Fibroblast of skin of right quadriceps (primary cell): ENCODE data around the gene SLAIN2.

Experiments used
- DNase-seq: peaks from one replicate; pipeline ENCODE4 v3.0.0-alpha.2; 2013

The SLAIN2 gene

DNA sequence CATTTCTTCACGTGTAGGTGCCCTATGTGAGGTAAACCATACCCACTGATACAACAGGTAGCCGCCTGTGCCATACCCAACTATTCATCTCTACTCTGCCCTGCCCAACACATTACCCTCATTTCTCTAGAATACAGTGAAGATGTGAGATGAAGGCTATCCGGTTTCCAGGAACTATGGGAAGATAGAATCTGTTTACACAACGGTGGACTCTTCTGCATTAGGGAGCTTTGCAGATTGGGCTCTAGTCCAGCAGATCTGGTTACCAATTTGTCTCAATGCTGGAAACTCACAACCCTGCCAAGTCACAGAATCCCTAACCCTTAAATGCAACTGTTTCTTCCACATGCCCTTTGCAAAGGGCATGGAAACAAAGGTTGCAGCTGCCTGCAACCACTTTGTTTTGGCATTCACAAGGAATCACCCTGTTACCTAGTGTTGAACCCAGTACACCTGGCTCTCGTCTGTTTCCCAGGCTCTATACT, 6.4 kb upstream of the SLAIN2 start:
- DNase-seq = no peak

DNA sequence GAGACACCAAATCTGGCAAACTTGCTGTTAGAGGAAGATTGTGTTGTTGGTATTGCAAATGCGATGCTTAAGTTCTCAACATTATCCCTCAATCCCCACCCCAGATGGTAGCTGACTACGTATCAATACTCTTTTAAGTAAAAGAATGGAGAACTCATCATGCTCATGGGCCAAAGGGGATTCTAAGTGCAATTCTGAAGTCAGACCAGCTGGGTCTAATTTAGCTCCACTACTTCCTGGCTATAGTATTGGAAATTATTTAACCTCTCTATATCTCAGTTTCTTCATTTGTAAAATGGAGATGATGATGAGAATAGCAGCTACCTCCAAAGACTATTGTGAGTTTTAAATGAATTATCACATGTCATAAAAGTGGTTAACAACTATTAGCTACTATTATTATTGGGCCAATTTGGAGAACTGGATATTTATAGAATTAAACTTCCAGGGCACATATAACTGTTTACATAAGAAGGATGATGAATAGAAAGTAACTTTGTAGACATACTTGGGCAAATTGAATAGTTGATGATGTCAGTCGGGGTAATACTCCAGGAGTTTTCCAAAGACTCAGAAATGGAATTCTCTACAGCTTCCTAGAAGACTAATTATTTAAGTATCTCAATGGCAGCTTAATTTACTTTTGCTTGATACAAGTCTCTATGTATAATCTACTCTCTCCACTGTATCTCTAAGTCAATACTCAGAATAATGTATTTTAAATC, 5.0 kb upstream of the SLAIN2 start:
- DNase-seq = no peak

DNA sequence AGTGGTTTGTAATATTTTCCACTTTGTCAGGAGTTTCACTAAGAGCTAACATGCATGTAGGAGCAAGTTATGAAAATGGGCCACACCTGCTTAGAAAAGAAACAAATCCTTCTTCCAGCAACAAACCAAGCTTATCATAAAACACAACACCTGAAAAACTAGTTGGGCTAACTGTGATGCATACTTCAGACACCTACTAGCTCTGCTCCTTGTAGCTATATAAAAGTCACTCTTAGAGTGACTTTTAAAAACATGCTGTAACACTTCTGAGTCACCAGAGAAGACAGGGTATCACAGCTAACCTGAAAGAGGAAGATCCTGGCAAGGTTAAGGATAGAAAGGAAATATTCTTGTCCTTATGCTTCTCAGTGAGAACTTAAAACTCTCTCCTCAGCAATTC, 3.6 kb upstream of the SLAIN2 start:
- DNase-seq = no peak

DNA sequence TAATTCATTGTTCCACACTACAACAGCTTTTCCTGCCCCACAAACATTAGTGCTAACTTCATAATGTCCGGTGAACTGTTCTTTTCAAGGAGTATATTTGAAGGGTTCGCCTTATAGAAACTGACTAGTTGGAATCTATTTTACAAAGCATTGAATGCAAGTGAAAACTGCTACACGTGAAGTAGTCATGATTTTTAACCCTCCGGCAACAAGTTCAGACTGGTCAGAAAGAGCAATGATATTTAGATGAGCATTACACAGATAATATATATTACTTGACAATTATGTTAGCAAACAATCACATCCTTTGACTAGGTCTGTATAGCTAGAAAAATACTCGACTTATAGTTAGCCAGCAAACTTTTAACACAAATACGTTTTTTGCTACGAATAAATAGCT, 1.7 kb upstream of the SLAIN2 start:
- no peak for DNase-seq

DNA sequence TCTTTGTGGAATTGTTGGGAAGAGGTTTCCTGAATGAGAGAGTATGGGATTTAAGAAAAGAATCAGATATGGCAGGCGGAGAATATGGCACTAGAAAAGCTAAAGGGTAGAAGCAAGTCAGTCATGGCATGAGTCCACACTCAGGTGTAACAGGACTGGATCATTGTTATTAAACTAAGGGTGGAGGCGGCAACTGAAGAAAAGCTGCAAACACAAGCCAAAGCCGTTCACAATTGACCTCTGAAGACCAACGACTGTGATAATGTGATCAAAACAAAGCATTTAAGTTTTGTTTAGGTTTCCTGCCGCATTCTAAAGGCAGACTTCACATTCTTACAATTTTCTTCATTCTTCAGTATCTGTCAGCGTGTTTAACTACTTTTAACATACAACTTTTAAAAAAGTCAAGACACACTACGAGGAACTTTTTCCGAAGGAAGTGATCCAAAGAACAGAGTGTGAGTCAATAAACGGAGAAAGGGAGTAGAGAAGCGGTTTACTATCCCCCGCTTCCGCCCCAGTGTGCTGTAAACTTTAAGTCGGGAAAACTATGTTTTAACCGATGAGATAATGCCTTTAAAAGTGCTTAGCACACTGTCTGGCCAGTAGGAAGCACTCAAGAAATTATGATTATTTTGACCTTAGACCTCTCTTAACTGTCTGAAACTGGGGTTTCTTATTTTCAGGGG, 909 bp upstream of the SLAIN2 start:
- peak; percentile 75 for DNase-seq

DNA sequence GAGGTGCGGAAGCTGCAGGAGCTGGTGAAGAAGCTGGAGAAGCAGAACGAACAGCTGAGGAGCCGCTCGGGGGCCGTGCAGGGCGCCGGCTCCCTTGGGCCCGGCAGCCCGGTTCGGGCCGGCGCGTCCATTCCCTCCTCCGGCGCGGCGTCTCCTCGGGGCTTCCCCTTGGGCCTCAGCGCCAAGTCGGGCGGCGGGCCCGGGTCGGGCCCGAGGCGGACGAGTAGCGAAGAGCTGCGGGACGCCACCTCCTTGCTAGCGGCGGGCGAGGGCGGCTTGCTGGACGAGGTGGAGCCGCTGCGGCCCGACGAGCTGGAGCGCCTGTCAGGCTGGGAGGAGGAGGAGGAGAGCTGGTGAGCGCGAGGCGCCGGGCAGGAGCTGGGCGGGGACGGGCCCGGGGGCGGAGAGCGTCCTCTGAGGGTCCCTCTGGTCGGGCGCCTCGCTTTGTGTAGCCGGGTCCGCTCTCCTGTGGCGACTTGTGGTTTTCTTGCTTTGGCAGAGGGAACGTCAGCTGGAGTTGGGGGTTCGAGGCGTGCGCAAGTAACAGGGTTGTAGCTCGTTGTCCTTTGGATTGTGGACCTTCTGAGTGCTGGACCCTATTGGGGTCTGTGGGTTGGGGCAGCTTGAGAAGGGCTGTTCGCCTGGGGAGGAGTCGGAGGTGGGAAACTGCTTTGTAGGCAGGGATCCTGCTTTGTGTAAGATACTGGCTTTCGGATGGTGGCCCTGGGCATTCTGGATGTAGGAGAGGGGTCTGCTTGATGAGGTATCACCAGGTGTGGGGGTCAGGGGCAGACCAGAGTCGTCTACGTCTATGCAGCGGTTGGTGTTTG, 662 bp downstream of the SLAIN2 start:
- DNase-seq = peak; percentile 35

DNA sequence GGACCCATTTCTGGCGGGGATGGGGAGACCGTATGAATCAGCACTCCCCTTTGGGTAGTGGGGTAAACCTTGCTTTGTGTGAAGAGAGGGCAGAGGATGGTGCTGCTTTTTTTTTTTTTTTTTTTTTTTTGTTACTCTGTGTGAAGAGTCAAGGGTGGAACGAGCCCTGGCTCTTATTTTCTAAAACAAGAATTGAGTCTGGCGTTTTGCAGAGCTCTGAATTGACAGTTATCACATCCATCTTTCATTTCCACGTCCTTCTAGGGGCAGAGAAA, 1.2 kb downstream of the SLAIN2 start:
- no peak for DNase-seq

DNA sequence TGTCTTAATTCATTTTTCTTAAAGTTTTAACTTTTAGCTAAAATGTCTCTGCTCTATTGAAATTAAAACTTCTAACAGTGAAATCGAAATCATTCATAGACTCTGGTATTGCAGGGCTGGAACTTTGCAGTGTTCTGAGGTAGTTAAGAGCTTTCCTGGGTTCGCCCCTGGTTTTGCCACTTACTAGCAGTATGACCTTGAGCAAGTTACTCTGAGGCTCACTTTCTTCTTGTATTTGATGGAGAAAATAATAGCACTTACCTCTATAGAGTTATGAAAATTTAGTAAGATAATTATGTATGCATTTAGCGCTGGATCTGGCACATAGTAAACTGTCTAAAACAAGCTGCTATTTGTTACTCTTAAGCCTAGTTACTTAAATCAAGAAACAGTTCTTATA, 1.7 kb downstream of the SLAIN2 start:
- no peak for DNase-seq

DNA sequence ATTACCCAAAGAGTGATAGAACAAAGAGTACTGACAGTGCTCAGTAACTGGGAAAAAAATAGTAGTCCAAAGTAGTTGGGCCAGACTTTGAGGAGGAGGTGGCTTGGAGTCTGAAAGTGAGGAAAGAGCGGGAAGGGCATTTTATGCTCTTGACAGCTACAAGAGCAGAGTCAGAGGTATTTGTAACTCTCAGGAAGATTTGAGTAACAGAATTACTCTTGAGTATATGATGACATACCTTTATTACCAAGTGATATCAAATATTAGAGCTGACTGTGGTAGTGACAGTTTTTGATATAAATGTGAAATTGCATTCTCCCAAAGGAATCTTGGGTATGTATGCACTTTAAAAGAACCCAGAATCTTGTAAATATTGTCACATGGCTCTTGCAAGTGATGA, 2.2 kb downstream of the SLAIN2 start:
- DNase-seq = peak; percentile 34

DNA sequence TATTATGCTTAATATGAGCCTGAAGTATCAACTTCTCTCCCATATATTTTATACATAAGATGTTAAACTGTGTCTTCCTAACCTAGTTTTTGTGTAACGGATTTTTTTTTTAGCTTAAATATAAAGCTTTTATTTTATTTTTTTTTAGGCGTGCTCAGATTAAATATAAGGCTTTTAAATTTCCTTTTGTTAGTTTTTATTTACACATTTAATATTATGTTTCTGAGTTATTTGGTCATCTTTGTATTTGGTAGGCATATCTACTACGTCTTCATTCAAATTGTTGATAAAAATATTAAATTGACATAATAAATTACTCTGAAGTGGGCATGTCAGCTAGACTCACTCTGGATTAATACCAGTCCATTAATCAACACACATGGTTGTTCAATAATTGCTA, 4.2 kb downstream of the SLAIN2 start:
- no peak for DNase-seq

DNA sequence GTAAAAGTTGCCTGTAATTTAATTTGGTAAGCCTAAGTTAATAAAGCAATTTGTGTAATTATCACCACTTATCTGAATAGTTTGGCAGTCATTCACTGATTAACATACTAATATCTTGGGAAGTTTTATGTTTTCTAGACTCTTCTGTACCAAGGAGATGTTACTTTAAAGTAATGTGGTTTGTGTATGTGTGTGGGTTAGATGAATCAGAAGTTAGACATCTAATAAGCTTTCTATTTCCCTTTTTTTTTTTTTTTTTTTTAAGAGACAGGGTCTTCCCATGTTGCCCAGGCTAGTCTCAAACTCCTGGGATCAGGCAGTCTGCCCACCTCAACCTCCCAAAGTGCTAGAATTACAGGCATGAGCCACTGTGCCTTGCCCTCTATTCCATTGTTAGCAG, 5.3 kb downstream of the SLAIN2 start:
- DNase-seq = peak; percentile 38

DNA sequence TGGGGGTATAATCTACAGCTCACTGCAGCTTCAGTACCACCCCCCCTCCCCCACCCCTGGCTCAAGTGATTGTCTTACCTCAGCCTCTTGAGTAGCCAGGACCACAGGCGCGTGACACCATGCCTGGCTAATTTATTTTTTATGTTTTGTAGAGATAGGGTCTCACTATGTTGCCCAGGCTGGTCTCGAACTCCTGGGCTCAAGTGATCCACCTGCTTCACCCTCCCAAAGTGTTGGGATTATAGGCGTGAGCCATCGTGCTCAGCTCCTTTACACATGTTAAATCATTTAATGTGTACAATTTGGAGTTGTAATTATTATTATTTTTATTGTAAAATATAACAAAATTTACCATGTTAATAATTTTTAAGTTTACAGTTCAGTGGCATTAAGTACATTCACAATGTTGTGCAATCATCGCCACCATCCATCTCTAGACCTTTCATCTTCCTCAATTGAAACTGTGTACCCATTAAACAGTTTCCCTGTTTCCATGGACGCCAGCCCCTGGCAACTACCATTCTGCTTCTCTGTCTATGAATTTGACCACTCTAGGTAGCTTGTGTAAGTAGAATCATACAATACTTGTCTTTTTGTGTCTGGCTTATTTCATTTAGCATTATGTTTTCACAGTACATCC, 6.1 kb downstream of the SLAIN2 start:
- no peak for DNase-seq

DNA sequence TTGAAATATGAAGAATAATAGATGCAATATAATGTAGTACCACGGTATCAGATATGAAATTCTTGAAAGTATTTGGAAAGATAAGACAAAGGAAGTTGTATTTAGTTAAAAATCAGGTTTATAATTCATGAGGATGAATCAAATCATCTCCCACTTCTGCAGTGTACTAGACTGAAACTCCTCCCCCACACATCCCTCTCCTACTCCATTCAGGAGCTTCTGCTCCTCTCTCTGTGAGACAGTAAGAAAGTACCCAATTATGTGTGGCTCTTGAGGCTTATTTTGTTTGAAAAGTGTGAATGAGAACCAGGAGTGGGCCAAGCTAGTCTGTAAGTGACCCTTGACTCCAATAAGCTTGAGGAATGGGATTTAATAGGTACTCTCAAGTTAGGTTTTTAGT, 9.5 kb downstream of the SLAIN2 start:
- no peak for DNase-seq

DNA sequence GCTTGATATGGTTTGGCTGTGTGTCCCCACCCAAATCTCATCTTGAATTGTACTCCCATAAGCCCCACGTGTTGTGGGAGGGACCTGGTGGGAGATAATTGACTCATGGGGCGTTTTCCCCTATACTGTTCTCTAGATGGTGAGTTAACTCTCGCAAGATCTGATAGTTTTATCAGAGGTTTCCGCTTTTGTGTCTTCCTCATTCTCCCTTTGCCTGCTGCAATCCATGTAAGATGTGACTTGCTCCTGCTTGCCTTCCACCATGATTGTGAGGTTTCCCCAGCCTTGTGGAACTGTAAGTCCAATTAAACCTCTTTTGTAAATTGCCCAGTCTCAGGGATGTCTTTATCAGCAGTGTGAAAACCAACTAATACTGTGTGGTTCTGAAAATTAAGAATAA, 11.5 kb downstream of the SLAIN2 start:
- DNase-seq = no peak

DNA sequence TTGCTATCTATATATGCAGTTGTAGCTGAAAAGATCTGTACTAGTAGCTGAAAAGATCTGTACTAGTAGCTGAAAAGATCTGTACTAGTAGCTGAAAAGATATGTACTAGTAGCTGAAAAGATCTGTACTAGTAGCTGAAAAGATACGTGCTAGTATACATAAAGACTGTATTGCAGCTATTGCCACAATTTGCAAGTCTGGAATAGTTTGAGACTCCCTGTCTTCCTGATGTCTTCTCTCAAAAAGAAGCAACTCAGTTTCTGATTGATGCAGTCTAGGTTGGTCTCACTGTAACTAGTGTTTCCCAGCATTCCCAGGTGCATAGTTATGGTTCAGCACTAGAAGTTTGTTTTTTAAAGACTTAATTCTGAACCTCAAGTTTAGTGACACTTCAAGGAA, 15.0 kb downstream of the SLAIN2 start:
- no peak for DNase-seq

DNA sequence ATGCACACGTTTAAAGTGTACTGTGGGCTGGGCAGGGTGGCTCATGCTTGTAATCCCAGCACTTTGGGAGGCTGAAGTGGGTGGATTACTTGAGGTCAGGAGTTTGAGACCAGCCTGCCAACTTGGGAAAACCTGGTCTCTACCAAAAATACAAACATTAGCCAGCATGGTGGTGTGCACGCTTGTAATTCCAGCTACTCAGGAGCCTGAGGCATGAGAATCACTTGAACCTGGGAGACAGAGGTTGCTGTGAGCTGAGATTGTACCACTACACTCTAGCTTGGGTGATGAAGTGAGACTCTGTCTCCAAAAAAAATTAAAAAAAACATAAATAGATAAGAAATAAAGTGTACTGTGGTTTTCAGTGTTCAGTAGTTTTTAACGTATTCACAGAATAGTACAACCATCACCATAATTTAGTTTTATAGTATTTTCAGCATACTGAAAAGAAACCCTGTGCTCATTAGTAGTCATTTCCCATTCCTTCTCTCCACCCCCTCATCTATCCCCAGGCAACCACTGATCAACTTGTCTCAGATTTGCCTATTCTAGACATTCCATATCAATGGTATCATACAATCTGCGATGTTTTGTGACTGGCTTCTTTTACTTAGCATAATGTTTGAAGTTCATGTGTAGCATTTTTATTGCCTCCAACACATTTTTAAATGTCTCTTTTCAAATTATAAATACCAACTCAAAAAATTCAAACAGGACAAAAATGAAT, 19.1 kb downstream of the SLAIN2 start:
- peak; percentile 87 for DNase-seq

DNA sequence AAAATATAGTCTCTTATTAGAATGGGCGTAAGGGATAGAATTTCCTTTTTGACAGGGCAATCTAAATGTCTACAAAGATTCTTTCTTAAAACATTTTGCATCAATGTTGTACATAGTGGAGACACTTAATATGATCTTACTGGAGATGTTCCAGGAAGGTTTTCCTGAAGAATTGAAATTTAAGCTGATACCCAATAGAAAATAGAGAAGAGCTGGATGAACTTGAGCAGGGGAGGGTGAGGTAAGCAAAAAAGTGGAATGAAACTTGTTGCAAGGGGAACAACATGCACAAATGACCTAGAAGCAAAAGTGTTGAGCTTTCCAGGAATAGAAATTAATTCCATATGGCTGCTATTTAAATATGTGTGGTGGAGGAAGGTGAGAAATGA, 19.7 kb downstream of the SLAIN2 start:
- DNase-seq = peak; percentile 69

DNA sequence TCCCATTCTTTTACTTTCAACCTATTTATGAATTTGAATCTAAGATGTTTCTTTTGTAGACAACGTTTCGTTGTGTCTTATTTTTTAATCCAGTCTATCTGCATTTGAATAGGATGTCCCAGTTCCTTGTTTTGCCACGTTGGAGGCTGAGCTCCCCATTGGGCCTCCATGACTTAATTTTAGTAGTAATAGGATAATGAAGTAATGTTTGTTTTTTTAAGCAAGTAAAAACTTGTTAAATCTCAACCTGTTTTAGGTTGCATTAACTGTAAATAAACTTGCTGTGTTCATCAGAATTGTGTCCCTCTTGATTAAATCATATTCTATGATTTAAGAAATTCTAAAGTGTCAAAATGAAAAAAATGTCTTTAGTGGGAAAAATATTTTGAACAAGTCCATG, 25.3 kb downstream of the SLAIN2 start:
- no peak for DNase-seq

DNA sequence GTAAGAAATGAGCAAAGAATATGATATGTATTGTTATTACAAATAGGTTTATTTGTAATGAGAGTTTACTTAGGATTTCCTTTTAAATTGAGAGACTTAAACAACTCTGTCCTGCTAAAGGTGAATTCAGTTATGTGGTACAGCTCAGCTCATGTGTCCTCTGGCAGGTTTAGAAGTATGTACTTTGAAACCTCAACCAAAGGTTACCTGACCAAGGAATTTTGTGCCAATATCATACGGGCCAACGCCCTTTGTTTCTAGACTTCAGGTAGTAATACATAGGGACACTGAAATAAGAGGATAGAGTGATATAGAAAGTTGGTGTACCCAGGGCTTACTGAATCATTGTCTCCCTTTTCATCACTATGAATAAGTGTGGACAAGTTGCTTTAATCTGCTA, 25.7 kb downstream of the SLAIN2 start:
- no peak for DNase-seq

DNA sequence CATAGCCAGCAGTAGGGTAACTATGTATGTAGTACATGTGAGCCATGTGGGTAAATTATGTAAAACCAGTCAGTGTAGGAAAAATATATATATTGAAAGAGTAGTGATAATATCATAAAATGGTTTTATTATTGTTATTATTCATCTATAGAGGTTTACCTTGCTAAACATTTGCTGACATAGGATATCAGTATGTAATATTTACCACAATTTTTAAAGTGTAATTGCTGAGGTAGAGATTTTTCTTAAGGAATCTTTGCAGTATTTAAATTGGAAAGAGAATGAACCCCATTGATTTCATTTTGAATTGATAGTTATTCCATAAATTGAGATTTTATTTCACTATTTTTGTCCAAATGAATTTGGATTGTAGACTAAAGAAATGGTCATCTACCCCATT, 27.1 kb downstream of the SLAIN2 start:
- no peak for DNase-seq

DNA sequence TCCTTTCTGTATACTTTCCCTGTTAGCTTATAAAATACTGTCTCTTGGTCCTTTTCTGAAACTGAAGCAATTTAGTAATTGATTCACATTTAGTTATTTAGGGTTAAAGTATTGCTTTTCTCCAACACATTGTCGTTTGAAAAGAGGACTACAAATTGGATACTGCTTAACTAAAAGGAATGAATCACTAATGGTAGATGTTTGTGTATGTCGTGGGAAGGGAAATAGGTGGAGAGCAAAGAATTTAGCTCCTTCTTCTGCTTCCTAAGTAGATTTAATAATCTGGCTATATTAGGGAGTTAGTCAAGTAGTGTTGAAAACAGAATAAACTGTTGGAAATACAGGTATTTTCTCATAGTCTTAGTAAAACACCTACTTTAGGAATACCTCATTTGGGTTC, 27.9 kb downstream of the SLAIN2 start:
- DNase-seq = no peak

DNA sequence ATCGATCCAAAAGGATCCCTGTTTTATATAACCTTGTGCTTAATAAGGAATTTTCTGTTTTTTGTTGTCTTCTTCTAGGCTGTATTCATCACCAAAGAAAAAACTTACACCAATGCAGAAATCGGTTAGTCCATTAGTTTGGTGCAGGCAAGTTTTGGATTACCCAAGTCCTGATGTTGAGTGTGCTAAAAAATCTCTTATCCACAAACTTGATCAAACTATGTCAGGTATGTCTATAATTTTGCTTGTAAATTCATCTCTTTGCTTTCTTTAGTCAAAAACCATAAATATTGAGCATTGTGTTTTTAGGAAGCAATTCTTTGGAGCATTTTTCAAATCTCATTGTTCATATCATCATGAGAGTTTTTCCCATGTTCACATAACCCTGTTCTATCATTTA, 28.4 kb downstream of the SLAIN2 start:
- no peak for DNase-seq
